Measurements from ENCODE around the gene COL5A1. TPM values are rescaled to one million over a fixed set of nuclear protein-coding genes. Genes with fewer than 3 reads are reported as not detected.

The COL5A1 gene
- total RNA-seq, 1 donor from 2014 or later = 28.9 TPM

- Mint-ChIP-seq H3K36me3 (ENCODE audit: unreplicated experiment) (peaks cover 8% of the 10 kb centered on the region), H3K27ac (ENCODE audit: unreplicated experiment) (no peak overlapping the region), H3K4me1 (ENCODE audit: low read depth, unreplicated experiment) (peaks cover 4% of the 10 kb centered on the region), H3K4me3 (ENCODE audit: unreplicated experiment) (no peak overlapping the region), H3K9me3 (ENCODE audit: unreplicated experiment) (peaks cover 7% of the 10 kb centered on the region), H3K27me3 (ENCODE audit: unreplicated experiment) (peaks cover 2% of the 10 kb centered on the region)
- TF ChIP-seq CTCF (IDR thresholded peaks at IDR 0.05; ENCODE audit: partially characterized antibody, unreplicated experiment) = no peak
- no peak for DNase-seq
Observed at GRCh38 chr9:134891053-134891452, 249.4 kb downstream of the COL5A1 start.

- Mint-ChIP-seq H3K9me3 (ENCODE audit: unreplicated experiment) (peaks cover 3% of the 10 kb centered on the region), H3K4me1 (ENCODE audit: low read depth, unreplicated experiment) (peaks cover 2% of the 10 kb centered on the region), H3K36me3 (ENCODE audit: unreplicated experiment) (peaks cover 8% of the 10 kb centered on the region), H3K27ac (ENCODE audit: unreplicated experiment) (no peak overlapping the region), H3K27me3 (ENCODE audit: unreplicated experiment) (no peaks in the 10 kb centered on the region), H3K4me3 (ENCODE audit: unreplicated experiment) (no peak overlapping the region)
- no peak for DNase-seq
- no peak for TF ChIP-seq CTCF (IDR thresholded peaks at IDR 0.05; ENCODE audit: partially characterized antibody, unreplicated experiment)
Observed at GRCh38 chr9:134891713-134892112, 250.1 kb downstream of the COL5A1 start.

- no peak for TF ChIP-seq CTCF (IDR thresholded peaks at IDR 0.05; ENCODE audit: partially characterized antibody, unreplicated experiment)
- H3K27me3 Mint-ChIP-seq (ENCODE audit: unreplicated experiment) = no peaks in the 10 kb centered on the region
- H3K9me3 Mint-ChIP-seq (ENCODE audit: unreplicated experiment) = peaks cover 3% of the 10 kb centered on the region
- DNase-seq = no peak
- peaks cover 2% of the 10 kb centered on the region for H3K4me1 Mint-ChIP-seq (ENCODE audit: low read depth, unreplicated experiment)
- H3K36me3 Mint-ChIP-seq (ENCODE audit: unreplicated experiment) = peaks cover 8% of the 10 kb centered on the region
- no peak overlapping the region for H3K4me3 Mint-ChIP-seq (ENCODE audit: unreplicated experiment)
- no peak overlapping the region for H3K27ac Mint-ChIP-seq (ENCODE audit: unreplicated experiment)
Observed at GRCh38 chr9:134892221-134892620, 250.6 kb downstream of the COL5A1 start.

GRCh38 chr9:134892820-134893420 is 251.3 kb downstream of the COL5A1 start:
- Mint-ChIP-seq H3K4me1 (ENCODE audit: low read depth, unreplicated experiment) (peaks cover under 1% of the 10 kb centered on the region), H3K27ac (ENCODE audit: unreplicated experiment) (no peak overlapping the region), H3K36me3 (ENCODE audit: unreplicated experiment) (peaks cover 8% of the 10 kb centered on the region), H3K27me3 (ENCODE audit: unreplicated experiment) (no peaks in the 10 kb centered on the region), H3K4me3 (ENCODE audit: unreplicated experiment) (no peak overlapping the region), H3K9me3 (ENCODE audit: unreplicated experiment) (peaks cover 3% of the 10 kb centered on the region)
- TF ChIP-seq CTCF (IDR thresholded peaks at IDR 0.05; ENCODE audit: partially characterized antibody, unreplicated experiment) = no peak
- DNase-seq = no peak

Small RNA genes lying within 50 kb of the gene (microRNA-seq; reads per million reads assigned to microRNA genes)
- not detected for gene MIR3689A (ENCODE audit: unreplicated experiment)
- gene MIR3689B (ENCODE audit: unreplicated experiment) = not detected
- gene MIR3689C (ENCODE audit: unreplicated experiment) = not detected
- not detected for gene MIR3689D1 (ENCODE audit: unreplicated experiment)
- gene MIR3689D2 (ENCODE audit: unreplicated experiment) = not detected
- gene MIR3689E (ENCODE audit: unreplicated experiment) = not detected
- gene MIR3689F (ENCODE audit: unreplicated experiment) = not detected

Other genes with a start within 250 kb of the COL5A1 start
- gene FCN2, start 239.0 kb downstream of the COL5A1 start, total RNA-seq (ENCODE audit: unreplicated experiment) = not detected

All from glutamatergic neuron (in vitro differentiated cells).